Measurements from ENCODE around the gene RAB15. TPM values are rescaled to one million over a fixed set of nuclear protein-coding genes. Genes with fewer than 3 reads are reported as not detected.
A peak's percentile ranks its signal among the peaks of the same experiment; 100 is the strongest.
"Not testable (repeated sequence)": the region's sequence is repeated elsewhere in the genome, so short reads cannot be mapped to it uniquely, and the experiment has no call there.

Gene RAB15
- total and polyA plus RNA-seq, 4 donors = 6.8 to 16.4 (median 14.9) TPM

- H3K4me3 ChIP-seq = peak overlapping the region; percentile 95
- no peaks in the 10 kb centered on the region for H3K36me3 ChIP-seq (ENCODE audit: control insufficient read depth in 4 of 4, insufficient read depth in 4 of 4, low read length in 4 of 4)
- no peak for ATAC-seq (ENCODE audit: insufficient read depth, low FRiP score)
- TF ChIP-seq, protein P1, sequence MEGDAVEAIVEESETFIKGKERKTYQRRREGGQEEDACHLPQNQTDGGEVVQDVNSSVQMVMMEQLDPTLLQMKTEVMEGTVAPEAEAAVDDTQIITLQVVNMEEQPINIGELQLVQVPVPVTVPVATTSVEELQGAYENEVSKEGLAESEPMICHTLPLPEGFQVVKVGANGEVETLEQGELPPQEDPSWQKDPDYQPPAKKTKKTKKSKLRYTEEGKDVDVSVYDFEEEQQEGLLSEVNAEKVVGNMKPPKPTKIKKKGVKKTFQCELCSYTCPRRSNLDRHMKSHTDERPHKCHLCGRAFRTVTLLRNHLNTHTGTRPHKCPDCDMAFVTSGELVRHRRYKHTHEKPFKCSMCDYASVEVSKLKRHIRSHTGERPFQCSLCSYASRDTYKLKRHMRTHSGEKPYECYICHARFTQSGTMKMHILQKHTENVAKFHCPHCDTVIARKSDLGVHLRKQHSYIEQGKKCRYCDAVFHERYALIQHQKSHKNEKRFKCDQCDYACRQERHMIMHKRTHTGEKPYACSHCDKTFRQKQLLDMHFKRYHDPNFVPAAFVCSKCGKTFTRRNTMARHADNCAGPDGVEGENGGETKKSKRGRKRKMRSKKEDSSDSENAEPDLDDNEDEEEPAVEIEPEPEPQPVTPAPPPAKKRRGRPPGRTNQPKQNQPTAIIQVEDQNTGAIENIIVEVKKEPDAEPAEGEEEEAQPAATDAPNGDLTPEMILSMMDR (IDR thresholded peaks at IDR 0.05; ENCODE audit: control extremely low read depth, extremely low read depth) = no peak
- no peak for DNase-seq
- H3K27ac ChIP-seq (ENCODE audit: low read depth in 1 of 2, low read length in 1 of 2) = peak overlapping the region; percentile 87 to 99
- peaks cover 5 to 15% (median 12%) of the 10 kb centered on the region in 5 donors for H3K4me1 ChIP-seq (ENCODE audit: control insufficient read depth in 5 of 5, insufficient read depth in 5 of 5, low read length in 5 of 5)
- no peaks in the 10 kb centered on the region for H3K27me3 ChIP-seq (ENCODE audit: control insufficient read depth in 3 of 3, insufficient read depth in 3 of 3, low read length in 2 of 3)
- no peaks in the 10 kb centered on the region for H3K9me3 ChIP-seq (ENCODE audit: control insufficient read depth in 4 of 4, insufficient read depth in 3 of 4, low read length in 3 of 4)
- peak overlapping the region; percentile 95 to 97 for H3K9ac ChIP-seq (ENCODE audit: insufficient read depth in 1 of 2, low read length in 2 of 2)
- WGBS, 2 donors = 31 to 42% methylated on average over 4 of the region's 4 CpGs
Measured at GRCh38 chr14:64915029-64915424, 57.1 kb downstream of the RAB15 start.

- 0% methylated on average over 45 to 49 of the region's 49 CpGs for WGBS, 2 donors
Measured at GRCh38 chr14:64914237-64915028, 57.7 kb downstream of the RAB15 start, which contains the start of gene CHURC1. Gene CHURC1, plus strand, starts transcription at chr14:64914455. Its CDS starts 41 bp downstream, at chr14:64914496.

GRCh38 chr14:64913477-64913876 lies 58.7 kb downstream of the RAB15 start:
- Histone ChIP-seq H3K4me1 (ENCODE audit: control insufficient read depth in 5 of 5, insufficient read depth in 5 of 5, low read length in 5 of 5) (peaks cover 5 to 15% (median 8%) of the 10 kb centered on the region in 5 donors), H3K9ac (ENCODE audit: insufficient read depth in 1 of 2, low read length in 2 of 2) (peak overlapping the region in 1 of 2 donors; percentile 95)
- not testable (repeated sequence) for H3K27ac ChIP-seq (ENCODE audit: low read depth in 1 of 2, low read length in 1 of 2); H3K9me3 ChIP-seq (ENCODE audit: control insufficient read depth in 4 of 4, insufficient read depth in 3 of 4, low read length in 3 of 4); ATAC-seq (ENCODE audit: insufficient read depth, low FRiP score); DNase-seq; H3K36me3 ChIP-seq (ENCODE audit: control insufficient read depth in 4 of 4, insufficient read depth in 4 of 4, low read length in 4 of 4); H3K27me3 ChIP-seq (ENCODE audit: control insufficient read depth in 3 of 3, insufficient read depth in 3 of 3, low read length in 2 of 3); H3K4me3 ChIP-seq
- 44 to 49% methylated on average over 4 of the region's 5 CpGs for WGBS, 2 donors

More at GRCh38 chr14:64914237-64915028, 57.7 kb downstream of the RAB15 start, which contains the start of gene CHURC1:
- Histone ChIP-seq H3K9me3 (ENCODE audit: control insufficient read depth in 4 of 4, insufficient read depth in 3 of 4, low read length in 3 of 4) (no peaks in the 10 kb centered on the region), H3K4me3 (peak within 1 kb of the TSS; percentile 95), H3K4me1 (ENCODE audit: control insufficient read depth in 5 of 5, insufficient read depth in 5 of 5, low read length in 5 of 5) (peaks cover 5 to 15% (median 10%) of the 10 kb centered on the region in 5 donors), H3K9ac (ENCODE audit: insufficient read depth in 1 of 2, low read length in 2 of 2) (peak within 1 kb of the TSS; percentile 95 to 97), H3K36me3 (ENCODE audit: control insufficient read depth in 4 of 4, insufficient read depth in 4 of 4, low read length in 4 of 4) (no peaks in the 10 kb centered on the region), H3K27ac (ENCODE audit: low read depth in 1 of 2, low read length in 1 of 2) (peak within 1 kb of the TSS; percentile 87 to 99), H3K27me3 (ENCODE audit: control insufficient read depth in 3 of 3, insufficient read depth in 3 of 3, low read length in 2 of 3) (no peaks in the 10 kb centered on the region)
- ATAC-seq (ENCODE audit: insufficient read depth, low FRiP score) (peak; percentile 99), DNase-seq (peak; percentile 99)
- TF ChIP-seq, protein P1 (IDR thresholded peaks at IDR 0.05; ENCODE audit: control extremely low read depth, extremely low read depth) = no peak

DNA sequence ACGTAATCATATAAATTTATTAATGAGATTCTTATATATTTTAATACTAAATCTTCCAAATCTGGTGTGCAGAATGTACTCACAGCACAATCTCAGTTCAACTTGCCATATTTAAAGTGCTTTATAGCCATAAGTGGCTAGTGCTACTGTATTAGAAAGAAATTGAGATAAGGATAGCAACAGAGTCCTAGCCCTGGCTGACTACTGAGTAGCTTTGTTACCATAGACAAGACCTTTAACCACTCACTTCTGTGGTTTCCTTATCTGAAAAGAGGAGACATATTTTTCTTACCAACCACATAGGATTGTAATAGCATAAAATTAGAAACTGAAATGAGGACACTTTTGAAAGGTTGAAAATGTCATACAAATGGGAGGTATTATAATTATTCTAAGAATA lies 59.9 kb downstream of the RAB15 start:
- DNase-seq = no peak
- WGBS, 2 donors = 0 to 54% methylated on average over 1 of the region's 1 CpG

More for the DNA sequence above, 59.9 kb downstream of the RAB15 start:
- no peaks in the 10 kb centered on the region for H3K9me3 ChIP-seq (ENCODE audit: control insufficient read depth in 4 of 4, insufficient read depth in 3 of 4, low read length in 3 of 4)
- no peak for ATAC-seq (ENCODE audit: insufficient read depth, low FRiP score)
- TF ChIP-seq, protein P1 (IDR thresholded peaks at IDR 0.05; ENCODE audit: control extremely low read depth, extremely low read depth) = no peak
- H3K4me3 ChIP-seq = no peak overlapping the region
- no peak overlapping the region for H3K27ac ChIP-seq (ENCODE audit: low read depth in 1 of 2, low read length in 1 of 2)
- H3K9ac ChIP-seq (ENCODE audit: insufficient read depth in 1 of 2, low read length in 2 of 2) = no peak overlapping the region
- peaks cover 4 to 15% (median 8%) of the 10 kb centered on the region in 5 donors for H3K4me1 ChIP-seq (ENCODE audit: control insufficient read depth in 5 of 5, insufficient read depth in 5 of 5, low read length in 5 of 5)
- peaks cover 0 to 3% (median 0%) of the 10 kb centered on the region in 3 donors for H3K27me3 ChIP-seq (ENCODE audit: control insufficient read depth in 3 of 3, insufficient read depth in 3 of 3, low read length in 2 of 3)
- no peaks in the 10 kb centered on the region for H3K36me3 ChIP-seq (ENCODE audit: control insufficient read depth in 4 of 4, insufficient read depth in 4 of 4, low read length in 4 of 4)
